HepG2 (cell line): ENCODE data around the gene DEPDC5. TPM values are rescaled to one million over a fixed set of nuclear protein-coding genes. Genes with fewer than 3 reads are reported as not detected.

ENCODE experiments used
- ASH2L ChIP-seq: fragments of 300-600, 200-600 bp; sonication (generic); IDR thresholded peaks from 2 replicates; pipeline ENCODE4 v1.7.0; 2017; ENCODE audit warnings: low read depth, mild to moderate bottlenecking, moderate library complexity, mixed read lengths, low read length; ENCODE audit not compliant: insufficient read length
- ATM ChIP-seq: fragments of 450-650 bp; IDR thresholded peaks from 2 replicates; pipeline ENCODE4 v1.7.1; 2017; ENCODE audit warnings: mild to moderate bottlenecking, borderline replicate concordance
- BHLHE40 ChIP-seq: IDR thresholded peaks from 2 replicates; pipeline ENCODE4 v1.6.1; 2011; ENCODE audit warnings: low read length, improper control_type of control experiment
- GTF3A ChIP-seq: sonication (generic); formaldehyde crosslinking; conservative IDR thresholded peaks from 2 replicates; pipeline ENCODE4 v1.4.0; 2020; ENCODE audit warnings: mild to moderate bottlenecking, missing genetic modification reagents
- MAFK ChIP-seq, 2 experiments: IDR thresholded peaks in 1 of 2; conservative IDR thresholded peaks in 1 of 2; 2 replicates each; pipeline ENCODE4 v1.6.1; 2011; ENCODE audit warnings: improper control_type of control experiment in 2 of 2, low read length in 2 of 2
- NFE2L1 ChIP-seq: sonication (generic); formaldehyde crosslinking; IDR thresholded peaks from 2 replicates; pipeline ENCODE4 v1.4.0; 2020; ENCODE audit warnings: missing genetic modification reagents, mild to moderate bottlenecking, borderline replicate concordance
- PHF5A ChIP-seq: IDR thresholded peaks from one replicate; pipeline ENCODE4 v1.6.1; 2018; ENCODE audit warnings: low read depth, missing genetic modification reagents; ENCODE audit not compliant: unreplicated experiment
- SMYD3 ChIP-seq: sonication (generic); formaldehyde crosslinking; IDR thresholded peaks from 2 replicates; pipeline ENCODE4 v1.8.1; 2023; ENCODE audit warnings: mild to moderate bottlenecking, missing genetic modification reagents
- ZNF562 ChIP-seq: sonication (generic); formaldehyde crosslinking; IDR thresholded peaks from 2 replicates; pipeline ENCODE4 v1.8.0; 2022; ENCODE audit warnings: missing genetic modification reagents, borderline replicate concordance
- ZNF709 ChIP-seq: sonication (generic); formaldehyde crosslinking; IDR thresholded peaks from 2 replicates; pipeline ENCODE4 v1.5.0; 2020; ENCODE audit warnings: mild to moderate bottlenecking, missing genetic modification reagents
- ZSCAN25 ChIP-seq: sonication (generic); formaldehyde crosslinking; IDR thresholded peaks from 2 replicates; pipeline ENCODE4 v1.8.0; 2022; ENCODE audit warnings: mild to moderate bottlenecking, missing genetic modification reagents
- polyA plus RNA-seq, 8 experiments: library from polyadenylated mRNA; depleted of rRNA in 3 of 8; stranded (reverse) in 7 of 8; unstranded in 1 of 8; fragments of >200 nt; fragmentation: Illumina TruSeq in 4 of 8; extraction: Trizol in 4 of 8; gene quantifications; 2 replicates each; pipeline versions ENCODE4 v1.2.1 to v1.2.3, GENCODE V29; 2011 to 2016; ENCODE audit warnings: low read depth in 4 of 8, missing spikeins in 1 of 8, mixed read lengths in 1 of 8; ENCODE audit not compliant: insufficient read depth in 1 of 8
- total RNA-seq, 5 experiments: library from RNA; depleted of rRNA; stranded (reverse); fragments of >200 nt; fragmentation: Illumina TruSeq; extraction: Trizol; gene quantifications; 2 replicates each; pipeline ENCODE4 v1.2.3, GENCODE V29; 2016; ENCODE audit warnings: low read depth in 1 of 5
- TF ChIP-seq, protein P1 (sequence below): sonication (generic); formaldehyde crosslinking; IDR thresholded peaks from 2 replicates; pipeline ENCODE4 v1.8.0; 2022; ENCODE audit warnings: mild to moderate bottlenecking, missing genetic modification reagents; ENCODE audit not compliant: insufficient replicate concordance
- TF ChIP-seq, protein P2 (sequence below): sonication (generic); formaldehyde crosslinking; IDR thresholded peaks from 2 replicates; pipeline ENCODE4 v1.4.0; 2020; ENCODE audit warnings: missing genetic modification reagents, borderline replicate concordance
- TF ChIP-seq, protein P3 (sequence below): sonication (generic); formaldehyde crosslinking; IDR thresholded peaks from 2 replicates; pipeline ENCODE4 v1.4.0; 2020; ENCODE audit warnings: missing genetic modification reagents
- TF ChIP-seq, protein P4 (sequence below): sonication (generic); formaldehyde crosslinking; IDR thresholded peaks from 2 replicates; pipeline ENCODE4 v1.4.0; 2020; ENCODE audit warnings: missing genetic modification reagents
- TF ChIP-seq, protein P5 (sequence below): sonication (generic); formaldehyde crosslinking; IDR thresholded peaks from 2 replicates; pipeline ENCODE4 v1.8.0; 2022; ENCODE audit warnings: mild to moderate bottlenecking, missing genetic modification reagents, moderate library complexity
- TF ChIP-seq, protein P6 (sequence below): sonication (generic); formaldehyde crosslinking; IDR thresholded peaks from 2 replicates; pipeline ENCODE4 v1.5.1; 2020; ENCODE audit warnings: missing genetic modification reagents, mild to moderate bottlenecking, borderline replicate concordance

The DEPDC5 gene
- total and polyA plus RNA-seq, 2 of the 13 experiments (the other 11 are each of a cell fraction or from before 2014, with no cell fraction given): 9.8 to 12.4 TPM

DNA sequence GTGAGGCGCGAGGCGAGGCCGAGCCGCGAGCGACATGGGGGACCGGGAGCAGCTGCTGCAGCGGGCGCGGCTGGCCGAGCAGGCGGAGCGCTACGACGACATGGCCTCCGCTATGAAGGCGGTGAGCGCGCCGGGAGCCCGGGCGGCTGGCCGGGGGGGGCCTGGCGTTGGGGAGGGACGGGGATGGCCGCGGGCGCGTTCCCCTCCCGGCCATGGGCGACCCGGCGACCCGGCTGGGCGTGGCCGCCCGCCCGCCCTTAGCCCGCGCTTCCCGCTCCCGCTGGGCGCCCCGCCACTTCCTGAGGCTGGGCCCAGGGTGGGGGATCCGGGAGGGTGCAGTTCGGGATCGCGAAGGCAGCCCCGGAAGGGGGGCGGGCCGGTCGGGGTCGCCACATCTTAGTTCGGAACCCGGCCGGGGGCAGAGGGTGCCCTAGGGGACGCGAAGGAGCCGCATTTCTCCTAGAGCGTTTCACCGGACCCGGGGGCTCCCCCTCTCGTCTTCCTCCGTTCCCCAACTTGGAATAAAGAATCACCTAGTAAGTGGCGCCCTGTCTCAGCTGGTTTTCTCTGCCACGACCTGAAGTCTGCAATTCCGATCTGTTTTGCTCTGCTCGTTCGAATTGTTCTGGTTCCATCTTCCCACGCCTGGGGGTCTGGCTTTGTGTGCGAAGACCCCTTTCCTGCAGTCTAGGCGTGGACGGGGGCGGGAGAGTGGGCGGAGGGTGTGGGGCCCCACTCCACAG, 191.1 kb downstream of the DEPDC5 start (continued):
- TF ChIP-seq, protein P1, sequence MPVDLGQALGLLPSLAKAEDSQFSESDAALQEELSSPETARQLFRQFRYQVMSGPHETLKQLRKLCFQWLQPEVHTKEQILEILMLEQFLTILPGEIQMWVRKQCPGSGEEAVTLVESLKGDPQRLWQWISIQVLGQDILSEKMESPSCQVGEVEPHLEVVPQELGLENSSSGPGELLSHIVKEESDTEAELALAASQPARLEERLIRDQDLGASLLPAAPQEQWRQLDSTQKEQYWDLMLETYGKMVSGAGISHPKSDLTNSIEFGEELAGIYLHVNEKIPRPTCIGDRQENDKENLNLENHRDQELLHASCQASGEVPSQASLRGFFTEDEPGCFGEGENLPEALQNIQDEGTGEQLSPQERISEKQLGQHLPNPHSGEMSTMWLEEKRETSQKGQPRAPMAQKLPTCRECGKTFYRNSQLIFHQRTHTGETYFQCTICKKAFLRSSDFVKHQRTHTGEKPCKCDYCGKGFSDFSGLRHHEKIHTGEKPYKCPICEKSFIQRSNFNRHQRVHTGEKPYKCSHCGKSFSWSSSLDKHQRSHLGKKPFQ (CRISPR knock-in tag): no peak
- TF ChIP-seq ASH2L: peak; percentile 18
- TF ChIP-seq SMYD3: no peak
- TF ChIP-seq, protein P2, sequence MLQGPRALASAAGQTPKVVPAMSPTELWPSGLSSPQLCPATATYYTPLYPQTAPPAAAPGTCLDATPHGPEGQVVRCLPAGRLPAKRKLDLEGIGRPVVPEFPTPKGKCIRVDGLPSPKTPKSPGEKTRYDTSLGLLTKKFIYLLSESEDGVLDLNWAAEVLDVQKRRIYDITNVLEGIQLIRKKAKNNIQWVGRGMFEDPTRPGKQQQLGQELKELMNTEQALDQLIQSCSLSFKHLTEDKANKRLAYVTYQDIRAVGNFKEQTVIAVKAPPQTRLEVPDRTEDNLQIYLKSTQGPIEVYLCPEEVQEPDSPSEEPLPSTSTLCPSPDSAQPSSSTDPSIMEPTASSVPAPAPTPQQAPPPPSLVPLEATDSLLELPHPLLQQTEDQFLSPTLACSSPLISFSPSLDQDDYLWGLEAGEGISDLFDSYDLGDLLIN: 0 out of 2 replicates have a peak, but pooled peaks have one; percentile 27
- TF ChIP-seq MAFK (conservative IDR thresholded peaks at IDR 0.05 in 1 of 2, IDR thresholded peaks at IDR 0.05 in 1 of 2; ENCODE audit: low read length in 2 of 2): no peak
- no peak for TF ChIP-seq GTF3A (CRISPR knock-in tag)
- no peak for TF ChIP-seq ATM
- TF ChIP-seq ZNF709 (CRISPR knock-in tag): no peak
- TF ChIP-seq, protein P3, sequence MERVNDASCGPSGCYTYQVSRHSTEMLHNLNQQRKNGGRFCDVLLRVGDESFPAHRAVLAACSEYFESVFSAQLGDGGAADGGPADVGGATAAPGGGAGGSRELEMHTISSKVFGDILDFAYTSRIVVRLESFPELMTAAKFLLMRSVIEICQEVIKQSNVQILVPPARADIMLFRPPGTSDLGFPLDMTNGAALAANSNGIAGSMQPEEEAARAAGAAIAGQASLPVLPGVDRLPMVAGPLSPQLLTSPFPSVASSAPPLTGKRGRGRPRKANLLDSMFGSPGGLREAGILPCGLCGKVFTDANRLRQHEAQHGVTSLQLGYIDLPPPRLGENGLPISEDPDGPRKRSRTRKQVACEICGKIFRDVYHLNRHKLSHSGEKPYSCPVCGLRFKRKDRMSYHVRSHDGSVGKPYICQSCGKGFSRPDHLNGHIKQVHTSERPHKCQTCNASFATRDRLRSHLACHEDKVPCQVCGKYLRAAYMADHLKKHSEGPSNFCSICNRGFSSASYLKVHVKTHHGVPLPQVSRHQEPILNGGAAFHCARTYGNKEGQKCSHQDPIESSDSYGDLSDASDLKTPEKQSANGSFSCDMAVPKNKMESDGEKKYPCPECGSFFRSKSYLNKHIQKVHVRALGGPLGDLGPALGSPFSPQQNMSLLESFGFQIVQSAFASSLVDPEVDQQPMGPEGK: peak; percentile 44; the same call in 1 of the 2 replicates
- TF ChIP-seq, protein P4, sequence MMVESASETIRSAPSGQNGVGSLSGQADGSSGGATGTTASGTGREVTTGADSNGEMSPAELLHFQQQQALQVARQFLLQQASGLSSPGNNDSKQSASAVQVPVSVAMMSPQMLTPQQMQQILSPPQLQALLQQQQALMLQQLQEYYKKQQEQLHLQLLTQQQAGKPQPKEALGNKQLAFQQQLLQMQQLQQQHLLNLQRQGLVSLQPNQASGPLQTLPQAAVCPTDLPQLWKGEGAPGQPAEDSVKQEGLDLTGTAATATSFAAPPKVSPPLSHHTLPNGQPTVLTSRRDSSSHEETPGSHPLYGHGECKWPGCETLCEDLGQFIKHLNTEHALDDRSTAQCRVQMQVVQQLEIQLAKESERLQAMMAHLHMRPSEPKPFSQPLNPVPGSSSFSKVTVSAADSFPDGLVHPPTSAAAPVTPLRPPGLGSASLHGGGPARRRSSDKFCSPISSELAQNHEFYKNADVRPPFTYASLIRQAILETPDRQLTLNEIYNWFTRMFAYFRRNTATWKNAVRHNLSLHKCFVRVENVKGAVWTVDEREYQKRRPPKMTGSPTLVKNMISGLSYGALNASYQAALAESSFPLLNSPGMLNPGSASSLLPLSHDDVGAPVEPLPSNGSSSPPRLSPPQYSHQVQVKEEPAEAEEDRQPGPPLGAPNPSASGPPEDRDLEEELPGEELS (CRISPR knock-in tag): 0 out of 2 replicates have a peak, but pooled peaks have one; percentile 9
- TF ChIP-seq ZNF562: no peak
- no peak for TF ChIP-seq ZSCAN25 (CRISPR knock-in tag)
- no peak for TF ChIP-seq PHF5A (CRISPR knock-in tag)
- TF ChIP-seq, protein P5, sequence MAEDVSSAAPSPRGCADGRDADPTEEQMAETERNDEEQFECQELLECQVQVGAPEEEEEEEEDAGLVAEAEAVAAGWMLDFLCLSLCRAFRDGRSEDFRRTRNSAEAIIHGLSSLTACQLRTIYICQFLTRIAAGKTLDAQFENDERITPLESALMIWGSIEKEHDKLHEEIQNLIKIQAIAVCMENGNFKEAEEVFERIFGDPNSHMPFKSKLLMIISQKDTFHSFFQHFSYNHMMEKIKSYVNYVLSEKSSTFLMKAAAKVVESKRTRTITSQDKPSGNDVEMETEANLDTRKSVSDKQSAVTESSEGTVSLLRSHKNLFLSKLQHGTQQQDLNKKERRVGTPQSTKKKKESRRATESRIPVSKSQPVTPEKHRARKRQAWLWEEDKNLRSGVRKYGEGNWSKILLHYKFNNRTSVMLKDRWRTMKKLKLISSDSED (CRISPR knock-in tag): no peak
- TF ChIP-seq, protein P6, sequence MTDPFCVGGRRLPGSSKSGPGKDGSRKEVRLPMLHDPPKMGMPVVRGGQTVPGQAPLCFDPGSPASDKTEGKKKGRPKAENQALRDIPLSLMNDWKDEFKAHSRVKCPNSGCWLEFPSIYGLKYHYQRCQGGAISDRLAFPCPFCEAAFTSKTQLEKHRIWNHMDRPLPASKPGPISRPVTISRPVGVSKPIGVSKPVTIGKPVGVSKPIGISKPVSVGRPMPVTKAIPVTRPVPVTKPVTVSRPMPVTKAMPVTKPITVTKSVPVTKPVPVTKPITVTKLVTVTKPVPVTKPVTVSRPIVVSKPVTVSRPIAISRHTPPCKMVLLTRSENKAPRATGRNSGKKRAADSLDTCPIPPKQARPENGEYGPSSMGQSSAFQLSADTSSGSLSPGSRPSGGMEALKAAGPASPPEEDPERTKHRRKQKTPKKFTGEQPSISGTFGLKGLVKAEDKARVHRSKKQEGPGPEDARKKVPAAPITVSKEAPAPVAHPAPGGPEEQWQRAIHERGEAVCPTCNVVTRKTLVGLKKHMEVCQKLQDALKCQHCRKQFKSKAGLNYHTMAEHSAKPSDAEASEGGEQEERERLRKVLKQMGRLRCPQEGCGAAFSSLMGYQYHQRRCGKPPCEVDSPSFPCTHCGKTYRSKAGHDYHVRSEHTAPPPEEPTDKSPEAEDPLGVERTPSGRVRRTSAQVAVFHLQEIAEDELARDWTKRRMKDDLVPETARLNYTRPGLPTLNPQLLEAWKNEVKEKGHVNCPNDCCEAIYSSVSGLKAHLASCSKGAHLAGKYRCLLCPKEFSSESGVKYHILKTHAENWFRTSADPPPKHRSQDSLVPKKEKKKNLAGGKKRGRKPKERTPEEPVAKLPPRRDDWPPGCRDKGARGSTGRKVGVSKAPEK: no peak
- TF ChIP-seq BHLHE40: no peak
- TF ChIP-seq NFE2L1 (CRISPR knock-in tag): no peak
